Smooth muscle cell (in vitro differentiated cells): ENCODE data around the gene CLDN19. TPM values are rescaled to one million over a fixed set of nuclear protein-coding genes. Genes with fewer than 3 reads are reported as not detected.
"Not testable (repeated sequence)": the region's sequence is repeated elsewhere in the genome, so short reads cannot be mapped to it uniquely, and the experiment has no call there.

Experiments used
- DNase-seq: peaks from one replicate; lab custom pipeline; 2025; ENCODE audit not compliant: unreplicated experiment; lab: John Stamatoyannopoulos, UW
- H2AFZ ChIP-seq: fragments of 200-600 bp; sonication (generic); 2 replicates; pipeline ENCODE4 v1.6.0; 2016; ENCODE audit warnings: antibody characterized with exemption, low read depth, mild to moderate bottlenecking
- H3F3A ChIP-seq: fragments of 200-600 bp; sonication (generic); 2 replicates; pipeline ENCODE4 v1.6.0; 2017; ENCODE audit warnings: antibody characterized with exemption, low read depth
- H3K27ac ChIP-seq: fragments of 200-600 bp; sonication (generic); 2 replicates; pipeline ENCODE4 v1.5.1; 2016; ENCODE audit warnings: low read depth, mild to moderate bottlenecking
- H3K27me3 ChIP-seq: fragments of 200-600 bp; sonication (generic); 2 replicates; pipeline ENCODE4 v1.6.1; 2016; ENCODE audit warnings: low read depth, mild to moderate bottlenecking
- H3K36me3 ChIP-seq: fragments of 200-600 bp; sonication (generic); 2 replicates; pipeline ENCODE4 v1.5.1; 2016; ENCODE audit warnings: low read depth
- H3K4me1 ChIP-seq: fragments of 200-600 bp; sonication (generic); 2 replicates; pipeline ENCODE4 v1.5.1; 2016; ENCODE audit warnings: low read depth
- H3K4me2 ChIP-seq: fragments of 200-600 bp; sonication (generic); 2 replicates; pipeline ENCODE4 v1.6.0; 2016; ENCODE audit warnings: mild to moderate bottlenecking
- H3K4me3 ChIP-seq: fragments of 200-600 bp; sonication (generic); 2 replicates; pipeline ENCODE4 v1.5.1; 2016; ENCODE audit warnings: mild to moderate bottlenecking
- H3K79me2 ChIP-seq: fragments of 200-600 bp; sonication (generic); 2 replicates; pipeline ENCODE4 v1.6.0; 2016; ENCODE audit warnings: low read depth, mild to moderate bottlenecking
- H3K9ac ChIP-seq: fragments of 200-600 bp; sonication (generic); 2 replicates; pipeline ENCODE4 v1.6.0; 2016; ENCODE audit warnings: low read depth
- H3K9me3 ChIP-seq: fragments of 200-600 bp; sonication (generic); replicated peaks from 2 replicates; pipeline ENCODE4 v1.5.1; 2016; ENCODE audit warnings: low read depth
- H4K20me1 ChIP-seq: fragments of 200-600 bp; sonication (generic); 2 replicates; pipeline ENCODE4 v1.6.0; 2016; ENCODE audit warnings: low read depth
- WGBS: methylation state at CpG from one replicate; pipeline ENCODE4 v1.1.7; 2016; ENCODE audit warnings: low lambda C conversion rate; 5-methylcytosine and 5-hydroxymethylcytosine counted together
- polyA plus RNA-seq: library from polyadenylated mRNA; unstranded; fragments of >200 nt; fragmentation: Nextera tagmentation; extraction: Ambion mirVana; gene quantifications from 2 replicates; pipeline ENCODE4 v1.2.1, GENCODE V29; 2016
- total RNA-seq: library from RNA; depleted of rRNA; stranded (reverse); fragments of >200 nt; gene quantifications from 2 replicates; pipeline ENCODE4 v1.2.3, GENCODE V29; 2014
- TF ChIP-seq, protein P1 (sequence below): fragments of 200-600 bp; sonication (generic); IDR thresholded peaks from 2 replicates; pipeline ENCODE4 v1.5.1; 2017; ENCODE audit warnings: borderline replicate concordance, mild to moderate bottlenecking, antibody characterized with exemption; ENCODE audit not compliant: insufficient read depth, poor library complexity, severe bottlenecking

Gene CLDN19
- total and polyA plus RNA-seq, 2 experiments from 2014 or later = 0.67 to 2.4 TPM

DNA sequence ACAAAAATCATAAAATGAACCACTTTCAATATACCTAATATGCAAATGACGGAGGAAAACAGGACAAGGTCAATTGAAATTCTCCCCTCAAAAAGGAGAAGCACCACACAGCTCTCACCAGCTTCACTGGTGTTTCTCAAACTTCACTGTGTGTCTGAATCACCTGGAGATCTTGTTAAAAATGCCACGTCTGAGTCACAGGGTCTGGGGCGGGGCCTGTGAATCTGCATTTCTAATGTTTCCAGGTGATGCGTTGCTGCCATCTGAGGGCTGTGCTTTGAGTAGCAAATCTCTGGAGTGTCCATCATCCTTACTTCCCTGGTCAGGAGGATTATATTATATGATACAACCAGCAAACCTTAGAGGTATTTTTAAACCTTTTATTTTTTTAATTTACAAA lies 9.0 kb downstream of the CLDN19 start:
- H3K27me3 ChIP-seq = no peaks in the 10 kb centered on the region
- no peaks in the 10 kb centered on the region for H3K4me1 ChIP-seq
- no peak overlapping the region for H3K4me2 ChIP-seq
- H3K9me3 ChIP-seq = no peaks in the 10 kb centered on the region
- H3K4me3 ChIP-seq = no peak overlapping the region
- no peaks in the 10 kb centered on the region for H3F3A ChIP-seq
- no peaks in the 10 kb centered on the region for H3K79me2 ChIP-seq
- no peak for DNase-seq
- H4K20me1 ChIP-seq = no peaks in the 10 kb centered on the region
- H2AFZ ChIP-seq = no peak overlapping the region
- H3K9ac ChIP-seq = no peak overlapping the region
- TF ChIP-seq, protein P1, sequence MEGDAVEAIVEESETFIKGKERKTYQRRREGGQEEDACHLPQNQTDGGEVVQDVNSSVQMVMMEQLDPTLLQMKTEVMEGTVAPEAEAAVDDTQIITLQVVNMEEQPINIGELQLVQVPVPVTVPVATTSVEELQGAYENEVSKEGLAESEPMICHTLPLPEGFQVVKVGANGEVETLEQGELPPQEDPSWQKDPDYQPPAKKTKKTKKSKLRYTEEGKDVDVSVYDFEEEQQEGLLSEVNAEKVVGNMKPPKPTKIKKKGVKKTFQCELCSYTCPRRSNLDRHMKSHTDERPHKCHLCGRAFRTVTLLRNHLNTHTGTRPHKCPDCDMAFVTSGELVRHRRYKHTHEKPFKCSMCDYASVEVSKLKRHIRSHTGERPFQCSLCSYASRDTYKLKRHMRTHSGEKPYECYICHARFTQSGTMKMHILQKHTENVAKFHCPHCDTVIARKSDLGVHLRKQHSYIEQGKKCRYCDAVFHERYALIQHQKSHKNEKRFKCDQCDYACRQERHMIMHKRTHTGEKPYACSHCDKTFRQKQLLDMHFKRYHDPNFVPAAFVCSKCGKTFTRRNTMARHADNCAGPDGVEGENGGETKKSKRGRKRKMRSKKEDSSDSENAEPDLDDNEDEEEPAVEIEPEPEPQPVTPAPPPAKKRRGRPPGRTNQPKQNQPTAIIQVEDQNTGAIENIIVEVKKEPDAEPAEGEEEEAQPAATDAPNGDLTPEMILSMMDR = no peak
- 65% methylated on average over 4 of the region's 4 CpGs for WGBS
- no peaks in the 10 kb centered on the region for H3K36me3 ChIP-seq
- no peak overlapping the region for H3K27ac ChIP-seq

DNA sequence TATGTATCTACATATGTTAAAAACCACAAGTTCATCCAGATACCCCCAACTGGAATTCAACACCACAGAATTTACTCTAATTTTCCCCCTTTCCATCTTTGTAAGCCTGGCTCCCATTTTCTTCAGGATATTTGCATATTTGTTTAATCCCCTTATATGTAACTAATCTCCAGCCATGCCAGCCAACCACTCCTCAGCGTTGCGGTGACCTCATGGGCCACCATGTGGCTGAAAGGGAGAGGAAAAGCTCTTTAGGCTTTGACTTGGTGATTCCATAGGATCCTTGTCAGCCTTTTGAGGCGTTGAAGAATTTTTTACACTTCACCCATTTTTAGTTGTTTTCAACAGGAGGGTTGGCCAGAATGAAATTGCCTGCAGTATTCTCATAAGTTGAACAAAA lies 10.0 kb downstream of the CLDN19 start:
- H4K20me1 ChIP-seq = no peaks in the 10 kb centered on the region
- no peak overlapping the region for H3K27ac ChIP-seq
- TF ChIP-seq, protein P1 = no peak
- H3K79me2 ChIP-seq = no peaks in the 10 kb centered on the region
- H3K36me3 ChIP-seq = no peaks in the 10 kb centered on the region
- no peaks in the 10 kb centered on the region for H3K4me1 ChIP-seq
- 89% methylated on average over 3 of the region's 3 CpGs for WGBS
- H3F3A ChIP-seq = no peaks in the 10 kb centered on the region
- DNase-seq = no peak
- H2AFZ ChIP-seq = no peak overlapping the region
- no peaks in the 10 kb centered on the region for H3K27me3 ChIP-seq
- no peak overlapping the region for H3K4me2 ChIP-seq
- H3K4me3 ChIP-seq = no peak overlapping the region
- H3K9me3 ChIP-seq = no peaks in the 10 kb centered on the region
- no peak overlapping the region for H3K9ac ChIP-seq

DNA sequence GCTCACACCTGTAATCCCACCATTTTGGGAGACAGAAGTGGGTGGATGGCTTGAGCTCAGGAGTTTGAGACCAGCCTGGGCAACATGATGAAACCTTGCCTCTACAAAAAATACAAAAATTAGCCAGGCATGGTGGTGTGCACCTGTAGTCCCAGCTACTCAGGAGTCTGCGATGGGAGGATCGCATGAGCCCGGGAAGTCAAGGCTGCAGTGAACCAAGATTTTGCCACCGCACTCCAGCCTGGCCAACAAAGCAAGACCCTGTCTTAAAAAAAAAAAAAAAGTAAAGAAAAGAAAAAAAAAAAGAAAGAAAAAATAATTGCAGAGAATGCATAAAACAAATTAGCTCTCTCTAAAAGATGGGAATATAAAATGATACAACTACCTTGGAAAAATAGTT lies 14.2 kb downstream of the CLDN19 start:
- H2AFZ ChIP-seq, H3K4me2 ChIP-seq, H3K4me3 ChIP-seq, H3K36me3 ChIP-seq, H3K27me3 ChIP-seq, H3K9ac ChIP-seq, H3K4me1 ChIP-seq, H3K27ac ChIP-seq, DNase-seq, H3K79me2 ChIP-seq, H3F3A ChIP-seq, H4K20me1 ChIP-seq, H3K9me3 ChIP-seq: not testable (repeated sequence)
- WGBS = 99% methylated on average over 4 of the region's 4 CpGs

DNA sequence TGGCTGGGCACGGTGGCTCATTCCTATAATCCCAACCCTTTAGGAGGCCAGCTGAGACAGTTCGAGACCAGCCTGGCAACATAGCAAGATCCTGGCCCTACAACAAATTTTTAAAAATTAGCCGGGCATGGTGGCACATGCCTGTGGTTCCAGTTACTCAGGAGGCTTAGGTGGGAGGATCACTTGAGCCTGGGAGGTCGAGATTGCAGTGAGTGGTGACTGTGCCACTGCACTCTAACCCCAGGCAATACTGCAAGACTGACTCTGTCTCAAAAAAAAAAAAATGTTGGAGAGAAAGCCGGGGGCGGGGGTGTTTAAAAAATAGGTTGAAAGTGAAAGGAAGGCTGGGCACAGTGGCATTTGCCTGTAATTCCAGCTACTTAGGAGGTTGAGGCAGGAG lies 16.5 kb downstream of the CLDN19 start:
- H3K27ac ChIP-seq = no peak overlapping the region
- H3K9ac ChIP-seq = no peak overlapping the region
- no peaks in the 10 kb centered on the region for H3K4me1 ChIP-seq
- H3K4me2 ChIP-seq = no peak overlapping the region
- TF ChIP-seq, protein P1 = no peak
- no peaks in the 10 kb centered on the region for H4K20me1 ChIP-seq
- H3K4me3 ChIP-seq = no peak overlapping the region
- DNase-seq = no peak
- H2AFZ ChIP-seq = no peak overlapping the region
- H3K79me2 ChIP-seq = no peaks in the 10 kb centered on the region
- H3K9me3 ChIP-seq = no peaks in the 10 kb centered on the region
- no peaks in the 10 kb centered on the region for H3F3A ChIP-seq
- H3K27me3 ChIP-seq = no peaks in the 10 kb centered on the region
- WGBS = 78% methylated on average over 6 of the region's 6 CpGs
- no peaks in the 10 kb centered on the region for H3K36me3 ChIP-seq

DNA sequence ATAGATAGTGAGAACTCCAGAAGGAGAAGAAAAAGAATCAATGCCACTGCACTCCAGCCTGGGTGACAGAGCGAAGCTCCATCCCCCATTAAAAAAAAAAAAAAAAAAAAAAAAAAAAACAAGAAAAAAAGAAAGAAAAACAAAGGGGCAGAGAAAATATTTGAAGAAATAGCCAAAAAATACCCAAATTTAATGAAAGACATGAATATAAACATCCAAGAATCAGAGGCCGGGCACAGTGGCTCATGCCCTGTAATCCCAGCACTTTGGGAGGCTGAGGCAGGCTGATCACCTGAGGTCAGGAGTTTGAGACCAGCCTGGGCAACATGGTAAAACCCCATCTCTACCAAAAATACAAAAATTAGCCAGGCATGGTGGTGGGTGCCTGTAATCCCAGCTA lies 17.6 kb downstream of the CLDN19 start:
- H3K79me2 ChIP-seq, H3K27me3 ChIP-seq, H3K9ac ChIP-seq, H3F3A ChIP-seq, H3K4me2 ChIP-seq, H3K4me1 ChIP-seq, H3K9me3 ChIP-seq, H4K20me1 ChIP-seq, H3K4me3 ChIP-seq, H3K27ac ChIP-seq, H3K36me3 ChIP-seq, DNase-seq, H2AFZ ChIP-seq: not testable (repeated sequence)
- WGBS = 82% methylated on average over 2 of the region's 2 CpGs
